DND-41 (cell line): Measurements from ENCODE around the gene MRPS7.

ENCODE experiments used
- CTCF ChIP-seq: IDR thresholded peaks from 2 replicates; pipeline ENCODE4 v1.5.1; 2012; ENCODE audit warnings: borderline replicate concordance, low read length, moderate library complexity, mild to moderate bottlenecking; ENCODE audit not compliant: poor library complexity, severe bottlenecking; ENCODE audit errors: extremely low read depth
- EZH2 ChIP-seq: IDR thresholded peaks from 3 replicates; pipeline ENCODE4 v1.6.1; 2012; ENCODE audit warnings: borderline replicate concordance, low read depth, mild to moderate bottlenecking, moderate library complexity, low read length, inconsistent platforms; ENCODE audit not compliant: severe bottlenecking

GRCh38 chr17:75228305-75228704 is 33.4 kb upstream of the MRPS7 start:
- no peak for TF ChIP-seq CTCF
- no peak for TF ChIP-seq EZH2
